Mucosa of stomach (tissue), 1 donor: ENCODE measurements around the gene PSMA6.
A peak's percentile ranks its signal among the peaks of the same experiment; 100 is the strongest.

Experiments used
- H3K27me3 ChIP-seq: one replicate; pipeline ENCODE4 v1.7.0; 2013; ENCODE audit warnings: mild to moderate bottlenecking, low read length; ENCODE audit not compliant: control insufficient read depth, insufficient read depth
- H3K36me3 ChIP-seq: one replicate; pipeline ENCODE4 v1.7.0; 2013; ENCODE audit warnings: low read length; ENCODE audit not compliant: control insufficient read depth, insufficient read depth
- H3K4me1 ChIP-seq: one replicate; pipeline ENCODE4 v1.7.0; 2013; ENCODE audit warnings: mild to moderate bottlenecking, low read length; ENCODE audit not compliant: control insufficient read depth, insufficient read depth
- H3K4me3 ChIP-seq: one replicate; pipeline ENCODE4 v1.7.0; 2013; ENCODE audit warnings: low read length
- H3K9ac ChIP-seq: one replicate; pipeline ENCODE4 v1.7.0; 2013; ENCODE audit warnings: mild to moderate bottlenecking, low read length, moderate library complexity
- H3K9me3 ChIP-seq: one replicate; pipeline ENCODE4 v1.7.0; 2013; ENCODE audit warnings: mild to moderate bottlenecking, low read length, moderate library complexity; ENCODE audit not compliant: control insufficient read depth
- donor health status: Pancreatic carcinoma.

The PSMA6 gene

GRCh38 chr14:35301735-35302528 is 9.8 kb downstream of the PSMA6 start:
- Histone ChIP-seq H3K4me1 (peaks cover 7% of the 10 kb centered on the region), H3K36me3 (no peaks in the 10 kb centered on the region), H3K9me3 (no peaks in the 10 kb centered on the region), H3K27me3 (no peaks in the 10 kb centered on the region), H3K9ac (no peak overlapping the region), H3K4me3 (no peak overlapping the region)

- Histone ChIP-seq H3K9me3 (no peaks in the 10 kb centered on the region), H3K9ac (no peak overlapping the region), H3K4me1 (no peaks in the 10 kb centered on the region), H3K4me3 (no peak overlapping the region), H3K27me3 (no peaks in the 10 kb centered on the region), H3K36me3 (no peaks in the 10 kb centered on the region)
Observed at GRCh38 chr14:35303149-35303935, 11.2 kb downstream of the PSMA6 start.

- no peaks in the 10 kb centered on the region for H3K9me3 ChIP-seq
- no peaks in the 10 kb centered on the region for H3K27me3 ChIP-seq
- H3K4me1 ChIP-seq, result no peaks in the 10 kb centered on the region
- no peaks in the 10 kb centered on the region for H3K36me3 ChIP-seq
- H3K4me3 ChIP-seq, result no peak overlapping the region
- H3K9ac ChIP-seq, result no peak overlapping the region
Observed at GRCh38 chr14:35304812-35305462, 12.8 kb downstream of the PSMA6 start.

- no peaks in the 10 kb centered on the region for H3K4me1 ChIP-seq
- no peak overlapping the region for H3K9ac ChIP-seq
- H3K27me3 ChIP-seq, result no peaks in the 10 kb centered on the region
- H3K4me3 ChIP-seq, result no peak overlapping the region
- H3K36me3 ChIP-seq, result no peaks in the 10 kb centered on the region
- H3K9me3 ChIP-seq, result no peaks in the 10 kb centered on the region
Observed at GRCh38 chr14:35305633-35306032, 13.5 kb downstream of the PSMA6 start.

- Histone ChIP-seq H3K36me3 (no peaks in the 10 kb centered on the region), H3K9ac (no peak overlapping the region), H3K4me3 (no peak overlapping the region), H3K4me1 (no peaks in the 10 kb centered on the region), H3K9me3 (no peaks in the 10 kb centered on the region), H3K27me3 (no peaks in the 10 kb centered on the region)
Observed at GRCh38 chr14:35306114-35306513, 13.9 kb downstream of the PSMA6 start.

- Histone ChIP-seq H3K4me3 (no peak overlapping the region), H3K9me3 (no peaks in the 10 kb centered on the region), H3K9ac (no peak overlapping the region), H3K27me3 (no peaks in the 10 kb centered on the region), H3K36me3 (peaks cover 8% of the 10 kb centered on the region), H3K4me1 (no peaks in the 10 kb centered on the region)
Observed at GRCh38 chr14:35317820-35318219, 25.6 kb downstream of the PSMA6 start.

- no peak overlapping the region for H3K9ac ChIP-seq
- H3K4me3 ChIP-seq, result no peak overlapping the region
- peaks cover 4% of the 10 kb centered on the region for H3K36me3 ChIP-seq
- no peaks in the 10 kb centered on the region for H3K9me3 ChIP-seq
- H3K4me1 ChIP-seq, result no peaks in the 10 kb centered on the region
- no peaks in the 10 kb centered on the region for H3K27me3 ChIP-seq
Observed at GRCh38 chr14:35319509-35319908, 27.3 kb downstream of the PSMA6 start.

- Histone ChIP-seq H3K36me3 (no peaks in the 10 kb centered on the region), H3K4me3 (no peak overlapping the region), H3K4me1 (no peaks in the 10 kb centered on the region), H3K27me3 (no peaks in the 10 kb centered on the region), H3K9ac (no peak overlapping the region), H3K9me3 (no peaks in the 10 kb centered on the region)
Observed at GRCh38 chr14:35320472-35320871, 28.3 kb downstream of the PSMA6 start.

- Histone ChIP-seq H3K9ac (no peak overlapping the region), H3K4me3 (no peak overlapping the region), H3K36me3 (no peaks in the 10 kb centered on the region), H3K4me1 (peaks cover under 1% of the 10 kb centered on the region), H3K9me3 (no peaks in the 10 kb centered on the region), H3K27me3 (no peaks in the 10 kb centered on the region)
Observed at GRCh38 chr14:35326375-35326774, 34.2 kb downstream of the PSMA6 start.

- H3K27me3 ChIP-seq, result no peaks in the 10 kb centered on the region
- no peaks in the 10 kb centered on the region for H3K9me3 ChIP-seq
- peak overlapping the region; percentile 36 for H3K9ac ChIP-seq
- H3K4me1 ChIP-seq, result peaks cover 55% of the 10 kb centered on the region
- no peak overlapping the region for H3K4me3 ChIP-seq
- no peaks in the 10 kb centered on the region for H3K36me3 ChIP-seq
Observed at GRCh38 chr14:35331605-35332516, 39.7 kb downstream of the PSMA6 start.

GRCh38 chr14:35332517-35333263 is 40.5 kb downstream of the PSMA6 start:
- H3K36me3 ChIP-seq, result no peaks in the 10 kb centered on the region
- H3K4me1 ChIP-seq, result peaks cover 63% of the 10 kb centered on the region
- peak overlapping the region; percentile 19 for H3K9ac ChIP-seq
- H3K27me3 ChIP-seq, result no peaks in the 10 kb centered on the region
- H3K9me3 ChIP-seq, result no peaks in the 10 kb centered on the region
- H3K4me3 ChIP-seq, result no peak overlapping the region
